ENCODE measurements around the gene NDST1. TPM values are rescaled to one million over a fixed set of nuclear protein-coding genes. Genes with fewer than 3 reads are reported as not detected.
"Not testable (repeated sequence)": the region's sequence is repeated elsewhere in the genome, so short reads cannot be mapped to it uniquely, and the experiment has no call there.

NDST1 gene
- polyA plus RNA-seq = 3.1 TPM

- no peaks in the 10 kb centered on the region for H3K27me3 Mint-ChIP-seq
- peak within 1 kb of the TSS in 1 of 3 donors; percentile 88 for H3K27ac Mint-ChIP-seq
- no peak within 1 kb of the TSS for H3K4me3 Mint-ChIP-seq
- peaks cover 0 to 6% (median 2%) of the 10 kb centered on the region in 3 donors for H3K4me1 Mint-ChIP-seq
- H3K9me3 Mint-ChIP-seq = no peaks in the 10 kb centered on the region
- peaks cover 3% of the 10 kb centered on the region for H3K36me3 Mint-ChIP-seq
Measured at GRCh38 chr5:150507474-150508276, at the start of gene NDST1. NDST1 (plus strand) TSS chr5:150508131; CDS start chr5:150521255, 13,124 bp downstream.

- Mint-ChIP-seq H3K4me3 (peak overlapping the region in 3 of 4 donors; percentile 16 to 82 (median 47)), H3K27ac (peak overlapping the region in 1 of 3 donors; percentile 64), H3K27me3 (no peaks in the 10 kb centered on the region), H3K4me1 (peaks cover 12 to 28% (median 24%) of the 10 kb centered on the region in 3 donors), H3K9me3 (no peaks in the 10 kb centered on the region), H3K36me3 (peaks cover 2% of the 10 kb centered on the region)
Measured at GRCh38 chr5:150458802-150459557, 49.0 kb upstream of the NDST1 start.

- Mint-ChIP-seq H3K4me3 (peak overlapping the region in 3 of 4 donors; percentile 2 to 82 (median 9)), H3K4me1 (peaks cover 12 to 28% (median 24%) of the 10 kb centered on the region in 3 donors), H3K36me3 (peaks cover 2% of the 10 kb centered on the region), H3K27me3 (no peaks in the 10 kb centered on the region), H3K27ac (peak overlapping the region; percentile 5 to 78 (median 69)), H3K9me3 (no peaks in the 10 kb centered on the region)
Measured at GRCh38 chr5:150460781-150461180, 47.1 kb upstream of the NDST1 start.

- Mint-ChIP-seq H3K9me3 (no peaks in the 10 kb centered on the region), H3K4me1 (peaks cover 12 to 28% (median 24%) of the 10 kb centered on the region in 3 donors), H3K36me3 (peaks cover 2% of the 10 kb centered on the region), H3K4me3 (peak overlapping the region in 3 of 4 donors; percentile 2 to 82 (median 47)), H3K27ac (peak overlapping the region; percentile 5 to 78 (median 69)), H3K27me3 (no peaks in the 10 kb centered on the region)
Measured at GRCh38 chr5:150461231-150461630, 46.7 kb upstream of the NDST1 start.

GRCh38 chr5:150464554-150465012, 43.3 kb upstream of the NDST1 start:
- Mint-ChIP-seq H3K27me3 (no peaks in the 10 kb centered on the region), H3K27ac (no peak overlapping the region), H3K4me3 (no peak overlapping the region), H3K9me3 (no peaks in the 10 kb centered on the region), H3K36me3 (peaks cover 2% of the 10 kb centered on the region), H3K4me1 (peaks cover 5 to 16% (median 15%) of the 10 kb centered on the region in 3 donors)

- Mint-ChIP-seq H3K27ac (no peak overlapping the region), H3K36me3 (peaks cover 2% of the 10 kb centered on the region), H3K9me3 (no peaks in the 10 kb centered on the region), H3K4me3 (no peak overlapping the region), H3K27me3 (no peaks in the 10 kb centered on the region), H3K4me1 (peaks cover 5 to 11% (median 10%) of the 10 kb centered on the region in 3 donors)
Measured at GRCh38 chr5:150465927-150466326, 42.0 kb upstream of the NDST1 start.

GRCh38 chr5:150468206-150468605, 39.7 kb upstream of the NDST1 start:
- Mint-ChIP-seq H3K9me3 (no peaks in the 10 kb centered on the region), H3K4me3 (no peak overlapping the region), H3K27me3 (no peaks in the 10 kb centered on the region), H3K4me1 (no peaks in the 10 kb centered on the region), H3K36me3 (no peaks in the 10 kb centered on the region), H3K27ac (no peak overlapping the region)

- H3K36me3 Mint-ChIP-seq = no peaks in the 10 kb centered on the region
- H3K27me3 Mint-ChIP-seq = no peaks in the 10 kb centered on the region
- H3K4me3 Mint-ChIP-seq = no peak overlapping the region
- H3K9me3 Mint-ChIP-seq = no peaks in the 10 kb centered on the region
- peaks cover 0 to under 1% (median under 1%) of the 10 kb centered on the region in 3 donors for H3K4me1 Mint-ChIP-seq
- H3K27ac Mint-ChIP-seq = no peak overlapping the region
Measured at GRCh38 chr5:150469718-150470469, 38.0 kb upstream of the NDST1 start.

- no peaks in the 10 kb centered on the region for H3K9me3 Mint-ChIP-seq
- H3K36me3 Mint-ChIP-seq = no peaks in the 10 kb centered on the region
- no peak overlapping the region for H3K4me3 Mint-ChIP-seq
- no peak overlapping the region for H3K27ac Mint-ChIP-seq
- H3K27me3 Mint-ChIP-seq = peaks cover 2% of the 10 kb centered on the region
- peaks cover 12 to 20% (median 17%) of the 10 kb centered on the region in 3 donors for H3K4me1 Mint-ChIP-seq
Measured at GRCh38 chr5:150473673-150474358, 34.1 kb upstream of the NDST1 start.

GRCh38 chr5:150476568-150476967, 31.4 kb upstream of the NDST1 start:
- not testable (repeated sequence) for H3K27me3 Mint-ChIP-seq, H3K36me3 Mint-ChIP-seq, H3K9me3 Mint-ChIP-seq
- H3K4me3 Mint-ChIP-seq = peak overlapping the region in 1 of 4 donors; percentile 1
- peaks cover 14 to 20% (median 20%) of the 10 kb centered on the region in 3 donors for H3K4me1 Mint-ChIP-seq
- H3K27ac Mint-ChIP-seq = peak overlapping the region in 2 of 3 donors; percentile 28 to 48

GRCh38 chr5:150479416-150479815, 28.5 kb upstream of the NDST1 start:
- Mint-ChIP-seq H3K27ac (peak overlapping the region in 1 of 3 donors; percentile 40), H3K36me3 (no peaks in the 10 kb centered on the region), H3K4me3 (peak overlapping the region in 1 of 4 donors; percentile 34), H3K9me3 (no peaks in the 10 kb centered on the region), H3K27me3 (peaks cover 2% of the 10 kb centered on the region), H3K4me1 (peaks cover 14 to 20% (median 20%) of the 10 kb centered on the region in 3 donors)

- no peaks in the 10 kb centered on the region for H3K9me3 Mint-ChIP-seq
- peak overlapping the region in 2 of 3 donors; percentile 19 to 30 for H3K27ac Mint-ChIP-seq
- H3K4me3 Mint-ChIP-seq = peak overlapping the region in 1 of 4 donors; percentile 27
- H3K4me1 Mint-ChIP-seq = peaks cover 10 to 16% (median 10%) of the 10 kb centered on the region in 3 donors
- no peaks in the 10 kb centered on the region for H3K36me3 Mint-ChIP-seq
- no peaks in the 10 kb centered on the region for H3K27me3 Mint-ChIP-seq
Measured at GRCh38 chr5:150481708-150481965, 26.3 kb upstream of the NDST1 start.

GRCh38 chr5:150481972-150482406, 25.9 kb upstream of the NDST1 start:
- Mint-ChIP-seq H3K4me1 (peaks cover 7 to 14% (median 7%) of the 10 kb centered on the region in 3 donors), H3K4me3 (peak overlapping the region in 2 of 4 donors; percentile 27), H3K27ac (peak overlapping the region in 1 of 3 donors; percentile 8), H3K9me3 (no peaks in the 10 kb centered on the region), H3K27me3 (no peaks in the 10 kb centered on the region), H3K36me3 (no peaks in the 10 kb centered on the region)

Measured in IgD-negative memory B cell (primary cell).